GM23338 (cell line): ENCODE results near the gene FBXW8. TPM values are rescaled to one million over a fixed set of nuclear protein-coding genes. Genes with fewer than 3 reads are reported as not detected.

Experiments
- ATAC-seq: fragments of 200-7000 bp; cut with Tn5 transposase; 3 replicates; pipeline ENCODE4 v1.9.1; 2020
- DNase-seq: peaks from one replicate; pipeline ENCODE4 v3.0.0-alpha.2; 2015; ENCODE audit warnings: low spot score
- H2AFZ ChIP-seq: fragments of 200-600 bp; sonication (generic); 2 replicates; pipeline ENCODE4 v1.8.0; 2016; ENCODE audit warnings: antibody characterized with exemption, mild to moderate bottlenecking, moderate library complexity
- H3F3A ChIP-seq: fragments of 200-600 bp; sonication (generic); replicated peaks from 2 replicates; pipeline ENCODE4 v1.8.0; 2017; ENCODE audit warnings: antibody characterized with exemption, mixed run types, low read depth
- H3K27ac ChIP-seq: fragments of 200-600 bp; sonication (generic); 2 replicates; pipeline ENCODE4 v1.6.1; 2016; ENCODE audit warnings: low read depth
- H3K27me3 ChIP-seq: fragments of 200-600 bp; sonication (generic); 2 replicates; pipeline ENCODE4 v1.8.0; 2016; ENCODE audit warnings: mild to moderate bottlenecking, mixed run types, moderate library complexity; ENCODE audit not compliant: insufficient read depth
- H3K36me3 ChIP-seq: fragments of 200-600 bp; sonication (generic); 2 replicates; pipeline ENCODE4 v1.8.0; 2016; ENCODE audit warnings: mild to moderate bottlenecking; ENCODE audit not compliant: insufficient read depth
- H3K4me1 ChIP-seq: fragments of 200-600 bp; sonication (generic); 2 replicates; pipeline ENCODE4 v1.8.0; 2016; ENCODE audit warnings: mild to moderate bottlenecking, moderate library complexity; ENCODE audit not compliant: insufficient read depth
- H3K4me2 ChIP-seq: fragments of 200-600 bp; sonication (generic); 2 replicates; pipeline ENCODE4 v1.7.1; 2017; ENCODE audit warnings: mixed run types
- H3K4me3 ChIP-seq: fragments of 200-600 bp; sonication (generic); 2 replicates; pipeline ENCODE4 v1.6.1; 2016; ENCODE audit warnings: mixed run types
- H3K79me2 ChIP-seq: fragments of 200-600 bp; sonication (generic); replicated peaks from 2 replicates; pipeline ENCODE4 v1.8.0; 2017; ENCODE audit warnings: mild to moderate bottlenecking; ENCODE audit not compliant: insufficient read depth
- H3K9me2 ChIP-seq: fragments of 200-600 bp; sonication (generic); 2 replicates; pipeline ENCODE4 v1.8.0; 2017; ENCODE audit not compliant: insufficient read depth
- H4K20me1 ChIP-seq: fragments of 200-600 bp; sonication (generic); replicated peaks from 2 replicates; pipeline ENCODE4 v1.8.0; 2017; ENCODE audit warnings: mild to moderate bottlenecking; ENCODE audit not compliant: insufficient read depth
- H3K27ac Mint-ChIP-seq: 2 replicates; pipeline ENCODE4 v1.8.0; 2020; ENCODE audit warnings: inconsistent platforms, mild to moderate bottlenecking, moderate library complexity, mixed read lengths
- H3K27me3 Mint-ChIP-seq: 3 replicates; pipeline ENCODE4 v1.8.0; 2022; ENCODE audit warnings: low read depth, mild to moderate bottlenecking, moderate library complexity, mixed read lengths, inconsistent platforms; ENCODE audit not compliant: insufficient read depth, poor library complexity
- H3K36me3 Mint-ChIP-seq: 3 replicates; pipeline ENCODE4 v1.8.0; 2021; ENCODE audit warnings: low read depth, mild to moderate bottlenecking, inconsistent platforms, moderate library complexity, mixed read lengths
- H3K4me1 Mint-ChIP-seq: 3 replicates; pipeline ENCODE4 v1.8.0; 2020; ENCODE audit warnings: mild to moderate bottlenecking, inconsistent platforms, mixed read lengths
- H3K4me3 Mint-ChIP-seq: 3 replicates; pipeline ENCODE4 v1.8.0; 2021; ENCODE audit warnings: moderate library complexity, mild to moderate bottlenecking, inconsistent platforms, mixed read lengths
- H3K9me3 Mint-ChIP-seq: 3 replicates; pipeline ENCODE4 v1.8.0; 2020; ENCODE audit warnings: moderate library complexity, mild to moderate bottlenecking, inconsistent platforms, mixed read lengths
- CREB1 ChIP-seq: fragments of 250-450 bp; sonication (Bioruptor Pico); IDR thresholded peaks from 2 replicates; pipeline ENCODE4 v1.5.0; 2020; ENCODE audit warnings: low read depth, mild to moderate bottlenecking, moderate library complexity
- CTCF ChIP-seq, 2 experiments: fragments of 200-600 bp in 1 of 2; sonication (generic) in 1 of 2; conservative IDR thresholded peaks; 2 replicates each; pipeline versions ENCODE4 v1.5.1 to v1.6.1; 2016 to 2017; ENCODE audit warnings: antibody characterized with exemption in 2 of 2, low read depth in 2 of 2, mild to moderate bottlenecking in 2 of 2, moderate library complexity in 1 of 2
- ETS1 ChIP-seq: IDR thresholded peaks from 2 replicates; pipeline ENCODE4 v1.6.1; 2016; ENCODE audit warnings: antibody characterized with exemption
- EZH2 ChIP-seq: fragments of 200-600 bp; sonication (generic); IDR thresholded peaks from one replicate; pipeline ENCODE4 v1.8.0; 2017; ENCODE audit warnings: antibody characterized with exemption, mild to moderate bottlenecking, low read depth; ENCODE audit not compliant: unreplicated experiment
- EZH2phosphoT487 ChIP-seq: fragments of 200-600 bp; sonication (generic); IDR thresholded peaks from one replicate; pipeline ENCODE4 v1.8.1; 2018; ENCODE audit warnings: antibody characterized with exemption; ENCODE audit not compliant: unreplicated experiment
- JUNB ChIP-seq: IDR thresholded peaks from one replicate; pipeline ENCODE4 v1.6.1; 2016; ENCODE audit warnings: antibody characterized with exemption; ENCODE audit not compliant: unreplicated experiment
- NANOG ChIP-seq: IDR thresholded peaks from 2 replicates; pipeline ENCODE4 v1.6.1; 2016; ENCODE audit warnings: antibody characterized with exemption, borderline replicate concordance
- POLR2AphosphoS5 ChIP-seq: IDR thresholded peaks from 2 replicates; pipeline ENCODE4 v1.6.1; 2016; ENCODE audit warnings: antibody characterized with exemption, low read depth
- REST ChIP-seq: IDR thresholded peaks from one replicate; pipeline ENCODE4 v1.6.1; 2018; ENCODE audit warnings: antibody characterized with exemption; ENCODE audit not compliant: unreplicated experiment
- STAT1 ChIP-seq: IDR thresholded peaks from one replicate; pipeline ENCODE4 v1.6.1; 2016; ENCODE audit warnings: antibody characterized with exemption; ENCODE audit not compliant: unreplicated experiment
- ZNF114 ChIP-seq: fragments of 250-450 bp; sonication (Bioruptor Pico); IDR thresholded peaks from 2 replicates; pipeline ENCODE4 v1.5.0; 2020; ENCODE audit warnings: mild to moderate bottlenecking, moderate library complexity
- ZNF331 ChIP-seq: fragments of 250-450 bp; sonication (Bioruptor Pico); IDR thresholded peaks from 2 replicates; pipeline ENCODE4 v1.5.0; 2020; ENCODE audit warnings: low read depth, mild to moderate bottlenecking, moderate library complexity
- ZNF462 ChIP-seq: fragments of 250-450 bp; sonication (Bioruptor Pico); IDR thresholded peaks from 2 replicates; pipeline ENCODE4 v1.5.0; 2020; ENCODE audit warnings: mild to moderate bottlenecking, moderate library complexity
- polyA plus RNA-seq: library from polyadenylated mRNA; unstranded; fragments of >200 nt; fragmentation: Nextera tagmentation; extraction: Ambion mirVana; gene quantifications from 2 replicates; pipeline ENCODE4 v1.2.1, GENCODE V29; 2016
- total RNA-seq: library from RNA; depleted of rRNA; stranded (reverse); fragments of >200 nt; shearing (Covaris generic); gene quantifications from 2 replicates; pipeline ENCODE4 v1.2.3, GENCODE V29; 2014

The FBXW8 gene
- total and polyA plus RNA-seq, 2 experiments from 2014 or later = 4.6 to 13.9 TPM

GRCh38 chr12:116884871-116885270 is 25.9 kb upstream of the FBXW8 start:
- Histone ChIP-seq H3K79me2 (no peaks in the 10 kb centered on the region), H3K27ac (no peak overlapping the region), H4K20me1 (peaks cover 6% of the 10 kb centered on the region; the same call in 1 of the 2 replicates), H3K36me3 (no peaks in the 10 kb centered on the region), H3K4me3 (no peak overlapping the region), H2AFZ (no peak overlapping the region), H3K4me1 (peaks cover 19% of the 10 kb centered on the region), H3F3A (peaks cover 19% of the 10 kb centered on the region), H3K4me2 (no peak overlapping the region), H3K9me2 (no peaks in the 10 kb centered on the region), H3K27me3 (peaks cover 47% of the 10 kb centered on the region)
- no peaks in the 10 kb centered on the region; the same call in none of the 3 replicates for H3K9me3 Mint-ChIP-seq
- no peaks in the 10 kb centered on the region; the same call in 2 of the 3 replicates for H3K36me3 Mint-ChIP-seq
- H3K27ac Mint-ChIP-seq = no peak overlapping the region
- peaks cover 33% of the 10 kb centered on the region for H3K27me3 Mint-ChIP-seq
- H3K4me1 Mint-ChIP-seq = peaks cover 16% of the 10 kb centered on the region
- ATAC-seq (no peak), DNase-seq (no peak)
- no peak overlapping the region for H3K4me3 Mint-ChIP-seq
- TF ChIP-seq EZH2phosphoT487 (no peak), STAT1 (no peak), CREB1 (CRISPR knock-in tag) (no peak), ZNF114 (CRISPR knock-in tag) (no peak), ETS1 (no peak), ZNF331 (CRISPR knock-in tag) (no peak), CTCF (conservative IDR thresholded peaks at IDR 0.05; ENCODE audit: low read depth in 2 of 2) (no peak), EZH2 (no peak), JUNB (no peak), ZNF462 (CRISPR knock-in tag) (no peak), REST (no peak), POLR2AphosphoS5 (no peak), NANOG (no peak)
